Heart right ventricle (tissue), 16 donors: ENCODE data around the gene PPP2R2B. TPM values are rescaled to one million over a fixed set of nuclear protein-coding genes. Genes with fewer than 3 reads are reported as not detected.

Experiments
- ATAC-seq, 8 donors: fragments of 200-7000 bp; cut with Tn5 transposase; one replicate each; pipeline ENCODE4 v1.9.1; 2020; ENCODE audit warnings: mild to moderate bottlenecking in 8 of 8, moderate library complexity in 8 of 8, moderate number of reproducible peaks in 1 of 8
- DNase-seq, 2 donors: peaks; one replicate each; pipeline ENCODE4 v3.0.0-alpha.2; 2020
- H3K27ac ChIP-seq, 10 donors: fragments of 200-600 bp; sonication (generic) in 2 of 10; one replicate each; pipeline versions ENCODE4 v1.5.0 to v1.8.0; 2020 to 2022; ENCODE audit warnings: mild to moderate bottlenecking in 3 of 10
- H3K27me3 ChIP-seq, 7 donors: fragments of 200-600 bp; one replicate each; pipeline ENCODE4 v1.8.0; 2021 to 2022; ENCODE audit warnings: mild to moderate bottlenecking in 2 of 7
- H3K36me3 ChIP-seq, 9 donors: fragments of 200-600 bp; sonication (generic) in 1 of 9; one replicate each; pipeline versions ENCODE4 v1.5.0 to v1.8.0; 2020 to 2022; ENCODE audit warnings: mild to moderate bottlenecking in 2 of 9
- H3K4me1 ChIP-seq, 9 donors: fragments of 200-600 bp; sonication (generic) in 1 of 9; one replicate each; pipeline versions ENCODE4 v1.5.0 to v1.8.0; 2020 to 2022; ENCODE audit warnings: mild to moderate bottlenecking in 4 of 9
- H3K4me3 ChIP-seq, 10 donors: fragments of 200-600 bp; sonication (generic) in 2 of 10; one replicate each; pipeline versions ENCODE4 v1.5.0 to v1.8.0; 2020 to 2022; ENCODE audit warnings: mild to moderate bottlenecking in 7 of 10, moderate library complexity in 2 of 10
- H3K9me3 ChIP-seq, 11 donors: fragments of 200-600 bp in 10 of 11; sonication (generic) in 2 of 11; one replicate each; pipeline versions ENCODE4 v1.5.0 to v1.8.0; 2013 to 2022; ENCODE audit warnings: mild to moderate bottlenecking in 2 of 11, control low read depth in 1 of 11, moderate library complexity in 1 of 11
- CTCF ChIP-seq, 9 donors: fragments of 200-600 bp; sonication (generic) in 2 of 9; IDR thresholded peaks; one replicate each; pipeline versions ENCODE4 v1.5.0 to v1.8.0; 2021 to 2022; ENCODE audit warnings: antibody characterized with exemption in 9 of 9, mild to moderate bottlenecking in 5 of 9, moderate library complexity in 1 of 9
- WGBS, 2 donors: extraction: QIAGEN DNeasy Blood & Tissue Kit; methylation state at CpG; one replicate each; pipeline ENCODE4 v1.1.7; 2013; ENCODE audit warnings: inconsistent platforms in 1 of 2; 5-methylcytosine and 5-hydroxymethylcytosine counted together
- intact Hi-C, 10 donors: fragments of 100-400 bp; cut with DNase I; formaldehyde crosslinking; loops; one replicate each; pipeline versions ENCODE4 v1.11.1 to v1.14.2; 2022
- polyA plus RNA-seq, 2 donors: library from polyadenylated mRNA; stranded (reverse); fragments of 200-250 nt; gene quantifications; one replicate each; pipeline ENCODE4 v1.2.3, GENCODE V29; 2013
- total RNA-seq, 10 donors: library from RNA; stranded (reverse); fragmentation: NEBNext Ultra II Directional in 3 of 10; extraction: Animal tissue kit (Norgen Biotek cat#: 25700) in 3 of 10; gene quantifications; one replicate each; pipeline versions ENCODE4 v1.2.1 to v1.2.4, GENCODE V29; 2021 to 2023
- donor health status: Arrhythmogenic right ventricular cardiomyopathy.
- donor health status: ischemic (EF 13 %, LVEDD 7.1; RV severe dilation, severe dysfunction).
- donor health status: healthy with polysubstance abuse.
- donor health status: DM: no; HTN: yes; CAD: no.
- donor health status: DM: no; HTN: no; CAD: no.
- donor health status: ischemic (EF 25% LVEDD 6.9; RV normal size, moderate dysfunction).
- donor health status: ischemic (EF 25% LVEDD 5.7; RV mildly dilated, moderate dysfunction).
- donor health status: healthy.
- donor health status: DM: yes; HTN: yes; CAD: no.
- donor health status: Ischemic cardiomyopathy.
- donor health status: ischemic (EF 35%, LVEDD 5.7; RV mildly dilated, moderate dysfunction).
- donor health status: nonischemic (EF 11% LVEDD 7.7; RV severe dilation, severe dysfunction).
- donor health status: DM: yes; HTN: yes; CAD: no.
- donor health status: PGD.
- donor health status: ischemic (EF 29% LVEDD 5.4; RV normal size, mild dysfunction).
- donor health status: nonischemic (EF 23%, LVEDD 6.1; RV moderate dilation, normal function).

PPP2R2B gene
- total and polyA plus RNA-seq, 12 donors = 0.05 to 1.8 (median 0.57) TPM; not detected in 2

- intact Hi-C loops = no loop called here
Observed at GRCh38 chr5:146889169-146889568, 10.6 kb upstream of the PPP2R2B start.

GRCh38 chr5:146888351-146888978 lies 9.9 kb upstream of the PPP2R2B start:
- Histone ChIP-seq H3K27ac (no peak overlapping the region), H3K9me3 (no peaks in the 10 kb centered on the region), H3K4me3 (no peak overlapping the region), H3K27me3 (peaks cover 0 to 12% (median 0%) of the 10 kb centered on the region in 7 donors), H3K4me1 (peaks cover 0 to 7% (median 0%) of the 10 kb centered on the region in 9 donors), H3K36me3 (no peaks in the 10 kb centered on the region)
- 46 to 47% methylated on average over 3 of the region's 3 CpGs for WGBS, 2 donors
- no peak for ATAC-seq
- TF ChIP-seq CTCF (IDR thresholded peaks at IDR 0.05) = no peak
- intact Hi-C loops = no loop called here
- no peak for DNase-seq

More at GRCh38 chr5:146889169-146889568, 10.6 kb upstream of the PPP2R2B start:
- H3K4me1 ChIP-seq = peaks cover 0 to 7% (median 0%) of the 10 kb centered on the region in 9 donors
- peaks cover 0 to 12% (median 0%) of the 10 kb centered on the region in 7 donors for H3K27me3 ChIP-seq
- no peak overlapping the region for H3K27ac ChIP-seq
- H3K9me3 ChIP-seq = no peaks in the 10 kb centered on the region
- H3K4me3 ChIP-seq = no peak overlapping the region
- H3K36me3 ChIP-seq = no peaks in the 10 kb centered on the region
- TF ChIP-seq CTCF (IDR thresholded peaks at IDR 0.05) = no peak
- DNase-seq (no peak), ATAC-seq (no peak)
- 63 to 68% methylated on average over 1 of the region's 1 CpG for WGBS, 2 donors

- no peaks in the 10 kb centered on the region for H3K9me3 ChIP-seq
- H3K4me3 ChIP-seq = no peak overlapping the region
- H3K27me3 ChIP-seq = peaks cover 0 to 23% (median 7%) of the 10 kb centered on the region in 7 donors
- no peak for TF ChIP-seq CTCF (IDR thresholded peaks at IDR 0.05)
- H3K27ac ChIP-seq = no peak overlapping the region
- ATAC-seq (no peak), DNase-seq (no peak)
- H3K36me3 ChIP-seq = no peaks in the 10 kb centered on the region
- H3K4me1 ChIP-seq = no peaks in the 10 kb centered on the region
- WGBS, 2 donors = 86 to 87% methylated on average over 5 of the region's 5 CpGs
- intact Hi-C loops = no loop called here
Observed at GRCh38 chr5:146884066-146884626, 5.6 kb upstream of the PPP2R2B start.

GRCh38 chr5:146883511-146883910 lies 5.0 kb upstream of the PPP2R2B start:
- Histone ChIP-seq H3K4me1 (peaks cover 0 to 6% (median 0%) of the 10 kb centered on the region in 9 donors), H3K27me3 (peaks cover 0 to 29% (median 13%) of the 10 kb centered on the region in 7 donors), H3K9me3 (no peaks in the 10 kb centered on the region), H3K36me3 (no peaks in the 10 kb centered on the region), H3K27ac (no peak overlapping the region), H3K4me3 (no peak overlapping the region)
- intact Hi-C loops = no loop called here
- DNase-seq (no peak), ATAC-seq (no peak)
- 74 to 89% methylated on average over 2 of the region's 2 CpGs for WGBS, 2 donors
- no peak for TF ChIP-seq CTCF (IDR thresholded peaks at IDR 0.05)
